ENCODE measurements around the gene ARX.

The ARX gene

DNA sequence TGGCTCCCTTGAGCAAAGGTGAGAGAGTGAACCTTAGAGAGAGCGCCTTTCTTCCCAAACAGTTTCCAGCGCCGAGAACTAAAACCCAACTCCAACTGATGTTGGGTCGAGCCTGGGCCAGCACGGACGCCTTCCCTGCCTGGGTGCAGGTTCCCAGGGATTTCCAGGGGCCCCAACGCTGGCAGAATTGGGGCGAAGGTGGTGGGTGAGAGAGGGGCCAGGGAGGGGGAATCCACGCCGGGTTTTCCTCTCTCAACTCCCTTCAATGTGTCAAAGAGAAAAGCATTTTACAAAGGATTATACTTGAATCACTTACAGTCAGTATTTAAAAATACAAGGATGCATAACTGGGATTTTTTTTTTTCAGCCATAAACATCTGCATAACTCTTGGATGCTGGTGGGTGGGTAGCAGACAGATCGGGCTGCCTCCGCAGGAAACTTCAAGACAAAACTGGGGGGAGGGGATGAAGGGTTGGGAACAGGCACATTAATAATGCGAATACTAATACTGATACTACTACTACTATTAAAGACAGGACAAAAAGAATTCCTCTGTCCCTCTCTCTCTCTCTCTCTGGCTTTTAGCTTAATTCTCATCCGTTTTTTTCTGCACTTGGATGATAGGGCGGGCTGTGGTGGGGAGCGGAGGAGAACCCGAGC lies 1.3 kb upstream of the ARX start:
- no peak for DNase-seq

DNA sequence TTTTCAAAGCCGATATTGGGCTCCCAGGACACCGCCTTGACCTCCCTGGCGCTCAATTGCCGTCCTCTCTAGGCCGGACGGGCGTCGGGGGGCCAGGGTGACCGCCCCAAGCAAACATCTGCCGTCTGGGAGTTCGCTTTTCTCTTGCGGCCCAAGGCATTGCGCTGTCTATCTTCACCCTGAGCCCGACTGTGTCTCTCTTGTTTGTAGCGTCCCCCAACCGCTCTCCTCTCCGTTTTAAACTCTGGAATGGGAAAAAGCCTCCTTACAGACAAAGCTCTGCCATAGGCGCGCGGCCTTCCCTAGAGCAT lies 551 bp upstream of the ARX start:
- no peak for DNase-seq

DNA sequence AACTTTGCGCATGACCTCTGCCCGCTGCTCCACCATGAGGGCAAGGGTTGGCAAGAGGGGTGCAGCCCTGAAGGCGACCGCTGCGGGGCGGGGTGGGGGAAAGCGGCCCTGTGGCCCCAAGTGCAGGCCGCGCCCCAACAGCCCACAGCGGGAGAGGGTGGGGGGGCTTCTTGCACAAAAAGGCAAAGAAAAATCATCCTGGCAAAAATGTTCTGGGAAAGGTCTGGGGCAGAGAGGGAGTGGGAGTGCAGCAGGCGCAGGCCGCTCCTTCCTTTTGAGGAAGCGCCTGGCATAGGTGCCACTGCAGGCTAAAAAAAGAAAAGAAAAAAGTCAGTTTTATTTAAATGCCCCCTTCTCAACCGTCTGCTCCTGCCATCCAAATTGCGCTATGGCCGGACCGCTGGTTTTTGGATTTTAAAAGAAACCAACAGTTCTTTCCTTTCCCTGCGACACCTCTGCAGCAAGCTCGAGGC lies 1.4 kb downstream of the ARX start:
- DNase-seq: no peak

DNA sequence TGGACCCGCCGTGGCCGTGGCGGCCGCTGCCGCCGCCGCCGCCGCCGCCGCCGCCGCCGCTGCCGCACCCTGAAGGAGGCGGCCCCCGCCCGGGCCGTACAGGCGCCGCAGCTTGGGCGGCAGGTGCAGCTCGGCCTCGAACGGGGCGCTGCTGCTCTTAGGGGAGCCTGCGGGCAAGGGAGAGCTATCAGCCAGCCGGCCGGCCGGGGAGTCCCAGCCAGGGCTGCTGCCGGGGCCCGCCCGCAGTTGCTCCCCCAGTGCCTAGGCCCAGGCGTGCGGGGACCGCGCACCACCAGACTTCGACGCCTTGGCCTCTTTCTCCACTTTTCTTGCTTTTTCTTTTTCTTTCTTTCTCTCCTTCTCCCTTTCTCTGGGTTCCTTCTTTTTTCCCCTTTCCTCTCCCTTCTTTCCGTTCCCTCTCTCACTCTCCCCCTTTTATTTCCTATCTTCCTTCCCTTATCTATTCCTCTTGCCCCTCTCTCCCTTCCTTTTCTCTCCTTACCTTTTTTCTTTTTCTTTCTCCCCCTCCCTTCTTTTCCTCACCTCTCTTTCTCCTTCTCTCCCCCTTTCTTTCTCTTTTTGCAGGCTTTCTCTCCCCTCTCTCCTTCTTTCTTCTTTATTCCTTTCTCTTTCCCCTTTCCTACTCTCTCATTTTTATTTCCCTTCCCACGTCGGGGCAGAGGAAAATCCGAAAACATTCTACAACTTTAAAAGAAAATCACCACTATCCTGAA lies 2.0 kb downstream of the ARX start:
- DNase-seq: no peak

DNA sequence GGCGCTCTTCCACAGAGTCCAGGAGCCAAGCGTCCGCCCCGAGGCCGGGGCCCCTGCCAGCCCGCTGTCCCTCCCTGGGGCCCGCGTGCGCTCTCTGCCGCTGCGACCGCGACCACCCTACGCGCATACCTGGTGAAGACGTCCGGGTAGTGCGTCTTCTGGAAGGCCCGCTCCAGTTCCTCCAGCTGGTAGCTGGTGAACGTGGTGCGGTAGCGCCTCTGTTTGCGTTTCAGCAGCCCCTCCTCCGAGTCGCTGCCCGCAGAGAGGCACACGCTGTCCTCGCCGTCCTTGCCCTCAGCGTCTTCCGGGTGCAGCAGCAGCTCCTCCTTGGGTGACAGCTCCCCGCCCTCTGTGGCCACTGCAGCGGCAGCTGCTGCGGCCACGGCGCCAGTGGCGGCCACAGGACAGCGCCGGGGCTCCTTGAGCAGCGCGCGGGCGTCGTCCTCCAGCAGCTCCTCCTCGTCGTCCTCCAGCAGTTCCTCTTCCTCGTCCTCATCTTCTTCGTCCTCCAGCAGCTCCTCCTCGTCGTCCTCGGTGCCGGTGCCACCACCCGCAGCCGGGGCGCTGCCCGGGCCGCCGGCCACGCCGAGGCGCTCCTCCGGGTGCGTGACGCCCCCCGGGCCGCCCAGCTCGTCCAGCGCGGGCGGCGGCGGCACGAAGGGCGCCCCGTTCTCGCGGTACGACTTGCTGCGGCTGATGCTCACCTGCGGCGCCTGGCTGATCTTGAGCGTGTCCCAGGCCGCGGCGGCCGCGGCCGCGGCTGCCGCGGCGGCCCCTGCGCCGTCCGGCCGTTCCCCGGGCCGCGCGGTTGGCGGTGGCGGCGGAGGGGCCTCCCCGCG lies 2.8 kb downstream of the ARX start:
- DNase-seq: peak in 1 of 2 donors; percentile 34

DNA sequence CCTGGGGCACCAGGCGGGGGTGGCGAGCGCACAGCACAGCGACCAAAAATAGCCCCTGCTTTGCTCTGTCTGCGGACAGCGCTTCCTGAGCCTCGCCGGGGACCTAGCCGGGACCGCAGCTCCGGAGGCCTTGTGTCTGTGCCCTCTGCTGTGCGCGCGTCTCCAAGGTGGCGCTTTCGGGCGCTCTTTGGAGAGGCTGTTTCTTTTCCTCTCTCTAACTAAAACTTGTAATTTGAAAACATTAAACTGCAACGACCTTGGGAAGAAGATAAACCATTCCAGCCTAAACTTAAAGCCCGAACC lies 3.4 kb downstream of the ARX start:
- DNase-seq: no peak

DNA sequence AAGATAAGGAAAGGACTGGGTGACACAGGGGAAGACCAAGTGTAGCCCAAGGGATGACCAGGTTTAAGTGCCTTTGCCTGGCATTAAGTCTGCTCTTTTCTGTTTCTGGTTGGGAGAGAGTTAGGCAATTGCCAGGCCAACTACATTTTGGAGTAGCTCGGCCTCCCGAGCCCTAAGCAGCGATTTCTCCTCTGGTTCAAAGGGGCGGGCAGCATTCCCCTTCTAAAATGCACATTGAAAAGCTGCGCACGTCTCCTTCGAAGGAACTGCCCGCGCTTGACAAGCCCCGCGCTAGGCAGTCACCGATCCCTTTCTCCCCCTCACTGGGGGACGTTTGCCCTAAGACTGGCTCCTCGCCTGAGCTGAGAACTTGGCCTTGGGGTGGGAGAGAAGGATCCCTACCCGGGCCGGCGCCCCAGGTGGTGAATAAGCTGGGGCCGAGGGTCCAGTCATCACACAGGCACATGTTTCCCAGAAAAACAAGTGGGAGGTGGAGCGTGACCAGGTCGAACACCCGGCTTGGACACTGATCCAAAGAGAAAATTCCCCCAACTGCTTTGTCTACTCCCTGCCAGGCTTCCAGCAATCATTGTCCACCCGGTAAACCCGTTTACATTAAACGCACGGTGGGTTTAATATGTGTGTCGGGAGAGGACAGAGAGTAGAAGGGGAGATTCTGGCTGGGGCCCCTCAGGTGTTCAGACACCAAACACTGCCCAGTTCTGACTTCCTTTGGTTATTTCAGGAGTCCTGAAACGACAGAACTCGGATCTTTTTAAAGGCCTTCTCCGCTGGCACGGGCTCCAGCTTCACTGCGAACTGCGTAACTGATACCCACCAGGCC lies 4.0 kb downstream of the ARX start:
- no peak for DNase-seq

DNA sequence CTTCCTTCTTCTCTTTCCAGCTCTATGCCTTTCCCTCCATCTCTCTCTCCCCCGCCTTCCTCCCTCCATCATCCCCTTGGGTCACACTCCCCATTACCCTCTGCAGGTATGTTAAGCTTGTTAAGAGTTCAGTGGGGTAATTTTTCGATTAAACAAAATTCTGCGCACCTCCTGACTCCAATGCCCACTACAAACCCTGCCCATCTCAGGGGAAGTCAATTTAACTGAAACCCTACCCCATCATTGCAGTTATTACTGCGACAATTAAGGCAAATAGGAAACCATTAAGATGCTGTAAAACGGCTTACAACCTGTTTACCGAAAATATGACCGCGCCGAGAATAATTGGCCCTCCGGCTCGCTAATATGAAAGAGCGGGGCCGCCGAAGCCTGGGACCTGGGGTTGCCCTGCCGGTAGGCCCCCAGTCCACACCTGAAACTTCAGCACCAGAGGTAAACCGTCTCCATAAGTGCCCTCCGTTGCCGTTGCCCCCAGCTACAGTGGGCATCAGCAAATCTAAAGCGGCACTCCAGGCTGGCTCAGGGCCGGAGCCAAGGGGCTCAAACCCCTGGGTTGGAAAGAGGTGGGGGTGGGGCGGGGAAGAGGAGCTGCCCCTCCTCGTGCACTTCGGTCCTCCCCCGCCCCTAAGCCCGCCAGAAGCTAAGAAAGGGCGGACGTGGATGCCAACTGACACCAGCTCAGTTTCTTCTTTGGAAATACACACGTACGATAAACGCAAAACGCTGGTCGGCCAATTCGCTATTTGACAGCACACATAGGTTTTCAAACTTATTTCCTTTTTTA lies 4.8 kb downstream of the ARX start:
- no peak for DNase-seq

DNA sequence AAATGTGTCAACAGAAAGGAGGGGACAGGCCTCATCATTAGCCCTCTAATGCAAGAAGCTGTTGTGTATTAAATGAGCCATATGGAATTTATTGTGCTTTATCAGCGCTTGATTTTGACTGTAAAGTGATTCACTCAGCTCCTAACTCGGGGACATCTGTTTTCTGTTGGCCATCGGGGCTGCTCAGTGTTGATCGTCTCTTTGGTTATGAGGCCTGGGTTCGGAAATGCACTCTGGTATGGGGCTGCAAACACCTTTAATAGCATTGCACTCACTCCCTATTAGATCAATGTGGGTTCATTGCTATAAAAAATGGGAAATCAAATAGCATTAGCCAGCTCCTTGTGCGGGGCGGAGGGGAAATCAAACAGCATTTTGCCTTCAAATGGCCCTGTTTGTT lies 6.4 kb downstream of the ARX start:
- DNase-seq: no peak

DNA sequence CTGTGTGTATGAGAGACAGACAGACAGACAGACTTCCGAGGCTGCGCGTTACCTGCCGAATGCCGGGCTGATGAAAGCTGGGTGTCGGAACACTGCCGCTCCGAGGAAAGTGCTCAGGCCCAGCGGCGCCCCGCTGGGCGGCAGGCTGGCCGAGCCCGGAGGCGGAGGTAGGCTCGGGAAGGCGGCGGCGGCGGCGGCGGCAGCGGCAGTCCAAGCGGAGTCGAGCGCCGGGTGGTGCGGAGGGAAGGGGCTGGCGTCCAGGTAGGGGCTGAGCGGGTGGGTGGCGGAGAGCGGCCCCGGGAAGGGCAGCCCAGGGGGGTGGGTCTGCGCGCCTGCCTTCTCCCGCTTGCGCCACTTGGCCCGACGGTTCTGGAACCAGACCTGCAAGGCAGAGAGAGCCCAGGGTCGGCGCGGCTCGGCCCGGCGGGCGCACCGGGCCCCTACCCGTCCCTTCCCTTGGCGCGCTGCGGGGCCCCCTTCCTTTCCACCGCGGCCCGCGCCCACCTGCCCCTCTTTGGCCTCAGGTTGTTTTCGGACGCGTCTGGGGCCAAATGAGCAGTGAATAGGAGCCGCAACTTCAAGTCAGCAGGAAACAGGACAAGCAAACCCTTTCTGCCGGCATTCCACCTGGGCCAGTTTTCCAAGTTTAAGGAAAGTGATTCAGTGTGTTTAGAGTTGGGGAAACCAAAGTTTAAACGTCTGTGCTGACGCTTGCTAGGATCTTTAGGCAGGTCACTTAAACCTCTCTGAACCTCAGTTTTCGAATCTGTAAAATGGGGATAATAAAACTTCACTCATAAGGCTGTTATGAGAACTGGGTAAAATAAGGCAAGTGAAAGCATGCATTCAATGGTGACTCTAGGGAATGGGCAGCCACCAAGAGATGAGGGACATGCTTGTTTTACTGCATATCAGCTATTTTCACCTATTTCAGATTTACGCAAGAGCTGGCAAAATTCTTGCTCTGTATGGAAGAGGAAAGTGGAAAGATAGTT lies 8.4 kb downstream of the ARX start:
- no peak for DNase-seq

DNA sequence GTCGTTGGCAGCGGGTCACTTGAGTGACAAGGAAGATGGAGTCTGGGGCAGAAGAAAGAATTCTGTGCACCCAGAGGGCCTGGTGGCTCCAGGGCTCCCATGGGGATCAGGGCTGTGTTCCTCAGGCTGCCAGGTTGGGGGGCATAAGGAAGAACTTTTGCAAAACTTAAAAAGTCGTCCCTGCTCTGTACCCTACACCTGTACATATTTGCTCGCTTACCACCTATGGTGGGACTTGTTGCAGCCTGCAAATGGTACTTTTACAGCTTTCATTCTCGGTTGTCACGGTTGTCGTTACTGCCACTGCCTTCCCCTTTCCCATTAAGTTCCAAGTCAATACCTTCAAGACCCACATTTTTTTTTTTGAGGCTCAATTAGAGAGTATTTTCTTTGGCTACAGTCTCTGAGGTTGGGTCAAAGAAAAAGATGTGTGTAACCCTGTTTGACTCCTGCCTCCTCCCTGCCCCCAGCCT lies 9.1 kb downstream of the ARX start:
- DNase-seq: no peak

DNA sequence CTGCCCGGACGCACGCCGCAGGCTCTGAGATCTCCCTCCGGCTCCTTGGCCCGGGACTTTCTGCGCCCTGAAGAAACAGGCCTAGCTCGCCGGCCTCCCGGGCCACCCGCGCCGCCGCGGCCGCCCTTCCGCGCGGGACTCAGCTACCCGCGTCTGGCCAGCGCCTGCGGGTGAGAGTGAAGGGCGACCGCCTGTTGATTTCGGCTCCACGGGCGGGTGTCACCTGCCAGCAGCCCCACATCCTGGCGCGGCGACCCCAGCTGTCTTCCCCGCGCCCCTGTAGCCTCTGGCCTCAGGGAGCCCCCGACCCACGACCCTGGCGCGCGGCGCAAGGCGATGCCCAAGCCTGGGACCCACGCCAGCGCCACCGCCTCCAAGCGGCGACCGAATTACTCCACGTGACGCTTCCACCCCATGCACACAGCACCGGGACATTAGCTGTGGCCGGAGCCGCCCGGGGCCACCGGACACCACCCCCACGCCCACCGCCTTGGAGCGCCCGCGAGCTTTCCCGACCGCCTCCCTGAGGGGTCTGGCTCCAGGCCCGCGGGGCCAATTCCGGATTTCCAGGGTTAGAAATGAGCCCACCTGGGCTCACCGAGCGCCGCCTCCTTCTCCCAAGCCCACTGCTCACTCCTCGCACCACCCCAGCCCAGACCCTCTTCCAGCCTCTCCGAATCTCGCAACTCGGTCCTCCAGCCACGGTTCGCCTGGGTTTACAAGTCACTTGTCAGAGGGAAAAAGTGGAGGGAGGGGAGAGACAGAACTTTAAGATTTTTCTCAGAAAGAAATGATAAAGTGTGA lies 10.2 kb downstream of the ARX start:
- DNase-seq: no peak

DNA sequence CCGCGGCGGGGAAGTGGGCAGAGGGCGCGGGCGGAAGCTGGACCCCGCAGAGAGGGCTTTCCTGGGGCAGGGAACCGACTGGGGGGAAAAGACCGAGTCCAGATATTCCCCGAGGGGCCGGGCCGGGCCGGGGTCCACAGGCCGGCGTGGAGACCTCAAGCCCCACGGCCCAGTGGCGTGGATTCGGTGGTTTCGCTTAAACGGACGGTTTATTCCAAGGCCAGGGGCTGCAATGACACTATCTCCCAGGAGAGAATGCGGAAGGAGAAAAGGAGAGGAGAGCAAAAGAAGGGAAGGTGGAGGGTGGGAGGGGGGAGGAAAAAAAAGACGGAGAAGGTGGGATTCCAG lies 10.8 kb downstream of the ARX start:
- no peak for DNase-seq

DNA sequence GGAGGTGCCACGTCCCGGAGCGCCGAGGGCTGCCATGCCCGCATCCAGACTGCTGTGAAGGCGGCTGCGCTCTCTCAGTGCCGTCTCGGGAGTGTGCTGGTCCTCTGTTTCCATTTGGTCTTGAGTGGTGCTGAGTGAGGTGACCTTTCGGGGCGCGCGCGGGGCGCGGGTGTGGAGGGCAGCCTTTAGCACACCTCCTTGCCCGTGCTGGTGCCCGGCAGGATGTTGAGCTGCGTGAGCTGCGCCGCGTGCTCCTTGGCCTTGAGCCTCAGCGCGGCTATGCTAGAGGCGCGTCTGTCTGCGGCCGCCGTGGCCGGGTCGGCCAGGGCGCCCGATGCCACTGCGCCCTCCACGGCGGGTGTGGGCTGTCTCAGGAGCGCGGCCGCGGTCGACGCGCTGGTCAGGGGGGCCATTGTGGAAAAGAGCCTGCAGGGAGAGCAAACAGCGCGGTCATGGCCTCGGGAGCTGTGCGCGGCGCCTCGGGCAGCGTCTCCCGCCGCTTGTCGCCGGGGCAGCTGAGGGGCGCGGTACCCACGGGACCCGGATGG lies 11.2 kb downstream of the ARX start:
- DNase-seq: no peak

DNA sequence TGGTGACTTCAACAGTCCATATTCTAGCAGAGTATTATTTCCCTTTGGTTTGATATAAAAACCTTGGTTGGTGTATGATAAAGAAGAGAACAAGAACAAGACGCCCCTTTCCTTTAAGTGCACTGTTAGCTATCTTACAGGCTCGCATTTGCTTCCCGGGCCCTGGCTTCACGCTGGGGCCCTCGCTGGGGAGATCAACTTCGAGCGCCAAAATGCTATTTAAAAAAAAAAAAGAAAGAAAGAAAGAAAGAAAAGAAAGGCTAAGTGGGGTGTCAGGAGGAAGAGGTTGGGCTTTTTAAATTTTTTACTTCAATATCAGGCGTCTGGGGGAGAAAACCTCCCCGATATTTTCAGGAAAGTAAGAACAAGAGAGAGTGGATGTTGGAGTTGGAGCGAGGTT lies 11.7 kb downstream of the ARX start:
- no peak for DNase-seq

DNA sequence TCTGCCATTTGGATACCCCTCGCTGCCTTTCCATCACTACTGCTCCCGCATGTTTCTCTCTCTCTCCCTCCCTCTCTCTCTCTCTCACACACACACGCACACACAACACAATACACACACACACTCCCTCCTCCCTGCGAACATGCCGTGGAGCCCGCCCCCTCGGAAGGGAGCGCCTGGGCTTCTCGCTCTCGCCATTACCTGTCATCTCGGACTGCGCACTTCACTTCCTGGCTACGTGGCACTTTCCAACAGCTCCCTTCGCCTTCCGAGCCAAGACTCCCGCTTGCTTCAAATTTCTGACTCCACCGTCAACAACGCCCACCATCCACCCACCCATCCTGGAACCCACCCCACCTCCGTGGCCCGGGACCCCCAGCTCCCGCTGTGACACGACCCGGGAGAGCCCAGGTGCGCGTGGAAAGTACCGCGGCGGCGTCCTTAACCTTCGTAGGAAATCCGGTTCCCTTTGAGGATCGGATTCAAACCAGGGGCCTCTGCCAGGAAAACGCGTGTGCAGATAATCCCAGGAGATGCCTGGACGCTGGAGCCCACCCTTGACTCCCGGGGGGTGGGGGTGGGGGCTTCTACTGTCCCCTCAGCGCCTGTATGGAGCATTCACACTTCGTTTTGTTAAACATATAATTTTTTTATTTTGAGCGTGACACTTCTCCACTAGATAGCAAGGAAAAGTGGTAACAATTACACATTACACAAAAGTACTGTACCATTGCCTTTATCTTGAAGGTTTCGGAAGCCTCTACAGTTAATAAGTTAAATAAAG lies 12.5 kb downstream of the ARX start:
- no peak for DNase-seq

DNA sequence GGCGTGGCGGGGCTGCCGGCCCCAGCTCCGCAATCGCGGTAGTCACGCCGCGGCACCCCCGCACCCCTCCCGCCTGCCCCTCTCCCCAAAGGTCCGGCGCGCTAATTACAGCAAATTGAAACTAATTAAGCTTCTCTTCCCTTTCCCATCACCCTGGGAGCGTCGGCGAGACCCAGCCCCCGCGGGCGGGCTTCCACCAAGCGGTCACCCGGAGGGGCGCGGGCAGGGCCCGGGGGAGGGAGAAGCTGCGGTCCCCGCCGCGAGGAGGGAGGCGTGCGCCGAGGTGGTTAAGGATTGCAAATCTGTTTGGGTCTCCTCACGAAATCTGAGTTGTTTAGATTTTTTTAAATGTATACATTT lies 13.1 kb downstream of the ARX start:
- DNase-seq: no peak

DNA sequence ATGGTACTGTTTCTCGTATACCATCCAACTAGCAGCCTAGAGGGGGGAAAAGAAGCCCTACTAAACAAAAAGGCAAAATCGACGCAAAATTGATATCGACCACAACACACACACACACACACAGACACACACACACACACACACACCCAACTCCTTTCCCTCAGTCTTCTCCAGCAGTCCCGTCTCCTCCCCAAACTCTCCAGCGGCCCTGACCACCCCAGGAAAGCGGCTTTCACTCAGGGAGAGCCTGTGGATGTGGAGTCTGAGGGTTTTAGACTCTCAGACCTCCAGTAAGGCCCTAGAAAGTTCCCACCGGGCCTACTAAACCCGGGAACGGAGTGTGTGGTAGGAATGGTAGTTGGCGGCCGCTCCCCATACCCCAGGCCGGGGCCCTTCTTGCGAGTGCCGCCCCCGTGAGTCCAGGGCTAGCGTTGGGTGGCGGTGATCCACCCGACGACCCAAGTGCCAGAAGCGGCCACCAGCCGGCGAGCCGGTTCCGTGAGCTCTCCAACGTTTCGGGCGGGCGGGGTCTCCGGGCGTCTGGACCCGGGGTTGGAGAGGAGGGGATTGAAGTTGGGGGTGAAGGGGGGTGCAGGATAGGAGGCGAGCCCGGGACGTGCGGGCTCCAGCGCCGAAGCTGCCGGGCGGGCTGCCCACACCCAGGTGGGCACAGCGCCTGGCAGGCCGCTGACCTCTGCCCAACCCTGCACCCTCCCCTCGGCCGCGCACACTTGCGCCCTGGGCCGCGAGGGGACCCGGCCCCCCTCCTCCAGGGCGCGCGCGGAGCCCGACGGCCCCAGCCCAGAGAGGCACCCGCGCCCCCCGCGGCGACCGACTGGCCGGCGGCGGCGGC lies 13.7 kb downstream of the ARX start:
- DNase-seq: no peak
